IMR-90 (cell line): Measurements from ENCODE around the gene KRTAP10-11. TPM values are rescaled to one million over a fixed set of nuclear protein-coding genes. Genes with fewer than 3 reads are reported as not detected.
"Not testable (repeated sequence)": the region's sequence is repeated elsewhere in the genome, so short reads cannot be mapped to it uniquely, and the experiment has no call there.

Experiments
- ATAC-seq: fragments of 200-7000 bp; cut with Tn5 transposase; 2 replicates; pipeline ENCODE4 v1.9.1; 2020; ENCODE audit warnings: low read depth, mild to moderate bottlenecking, moderate library complexity
- BruUV-seq: library from RNA; stranded (reverse); fragments of 400-500 nt; replicated peaks from 2 replicates; lab custom pipeline; 2021; lab: Mats Ljungman, UMichigan
- CTCF ChIA-PET: fragments of 300-600 bp; formaldehyde crosslinking; extraction: SDS; loops from one replicate; lab custom pipeline; 2021; ENCODE audit warnings: antibody characterized with exemption; lab: Yijun Ruan, JAX
- POLR2A ChIA-PET: fragments of 300-600 bp; sonication (Branson Sonifier 250); formaldehyde crosslinking; loops from one replicate; lab custom pipeline; 2022; ENCODE audit warnings: antibody characterized with exemption; ENCODE audit not compliant: unreplicated experiment; lab: Charles Lee
- DNase-seq: peaks from one replicate; pipeline ENCODE4 v3.0.0; 2013
- H2AFZ ChIP-seq: replicated peaks from 2 replicates; pipeline ENCODE3; 2013; ENCODE audit warnings: low read length, mild to moderate bottlenecking; ENCODE audit not compliant: poor library complexity
- H2AK5ac ChIP-seq: 2 replicates; pipeline ENCODE4 v1.6.1; 2013; ENCODE audit warnings: low read depth, low read length, inconsistent platforms
- H2AK9ac ChIP-seq: replicated peaks from 2 replicates; pipeline ENCODE3; 2013; ENCODE audit warnings: mild to moderate bottlenecking, low read depth, low read length, moderate library complexity; ENCODE audit not compliant: poor library complexity
- H2BK120ac ChIP-seq: 2 replicates; pipeline ENCODE4 v1.6.1; 2013; ENCODE audit warnings: low read depth, low read length, inconsistent platforms
- H2BK15ac ChIP-seq: 3 replicates; pipeline ENCODE4 v1.6.1; 2013; ENCODE audit warnings: low read depth, low read length, inconsistent platforms
- H2BK20ac ChIP-seq: 2 replicates; pipeline ENCODE4 v1.6.1; 2013; ENCODE audit warnings: low read depth, mild to moderate bottlenecking, inconsistent platforms, low read length, moderate library complexity
- H2BK5ac ChIP-seq: 2 replicates; pipeline ENCODE4 v1.6.1; 2013; ENCODE audit warnings: mild to moderate bottlenecking, low read depth, low read length, inconsistent platforms; ENCODE audit not compliant: poor library complexity, severe bottlenecking
- H3K14ac ChIP-seq: replicated peaks from 2 replicates; pipeline ENCODE4 v1.6.1; 2013; ENCODE audit warnings: low read depth, low read length, inconsistent platforms
- H3K18ac ChIP-seq: 2 replicates; pipeline ENCODE4 v1.6.1; 2013; ENCODE audit warnings: low read depth, low read length, control low read depth
- H3K23ac ChIP-seq: 2 replicates; pipeline ENCODE4 v1.6.1; 2013; ENCODE audit warnings: low read depth, low read length, inconsistent platforms
- H3K27ac ChIP-seq: 2 replicates; pipeline ENCODE4 v1.5.1; 2013; ENCODE audit warnings: mild to moderate bottlenecking, control low read depth, low read length; ENCODE audit not compliant: insufficient read depth
- H3K27me3 ChIP-seq: 2 replicates; pipeline ENCODE4 v1.6.1; 2013; ENCODE audit warnings: low read length; ENCODE audit not compliant: control insufficient read depth, insufficient read depth
- H3K36me3 ChIP-seq: 2 replicates; pipeline ENCODE4 v1.6.1; 2013; ENCODE audit warnings: low read length, mixed read lengths; ENCODE audit not compliant: control insufficient read depth, insufficient read depth
- H3K4ac ChIP-seq: 2 replicates; pipeline ENCODE4 v1.6.1; 2013; ENCODE audit warnings: low read depth, low read length, inconsistent platforms
- H3K4me1 ChIP-seq: 2 replicates; pipeline ENCODE4 v1.6.1; 2013; ENCODE audit warnings: low read length, mixed read lengths; ENCODE audit not compliant: control insufficient read depth, insufficient read depth
- H3K4me2 ChIP-seq: 2 replicates; pipeline ENCODE4 v1.6.1; 2013; ENCODE audit warnings: low read depth, mild to moderate bottlenecking, control low read depth, low read length, moderate library complexity
- H3K4me3 ChIP-seq: 2 replicates; pipeline ENCODE4 v1.5.1; 2013; ENCODE audit warnings: low read depth, mild to moderate bottlenecking, control low read depth, low read length, moderate library complexity; ENCODE audit not compliant: insufficient read depth
- H3K56ac ChIP-seq: 2 replicates; pipeline ENCODE4 v1.6.1; 2013; ENCODE audit warnings: low read length, inconsistent platforms; ENCODE audit not compliant: insufficient read depth; ENCODE audit errors: extremely low read depth
- H3K79me1 ChIP-seq, 2 experiments: 2 replicates each; pipeline ENCODE4 v1.6.1; 2013; ENCODE audit warnings: low read length in 2 of 2, inconsistent platforms in 1 of 2, low read depth in 1 of 2
- H3K9ac ChIP-seq: 2 replicates; pipeline ENCODE4 v1.6.1; 2013; ENCODE audit warnings: low read depth, low read length, control low read depth
- H3K9me1 ChIP-seq: 2 replicates; pipeline ENCODE4 v1.6.1; 2013; ENCODE audit warnings: low read length, inconsistent platforms; ENCODE audit not compliant: insufficient read depth
- H3K9me3 ChIP-seq: 2 replicates; pipeline ENCODE4 v1.6.1; 2013; ENCODE audit warnings: low read length; ENCODE audit not compliant: control insufficient read depth, insufficient read depth
- H4K20me1 ChIP-seq: 2 replicates; pipeline ENCODE4 v1.6.1; 2013; ENCODE audit warnings: low read length, inconsistent platforms; ENCODE audit not compliant: insufficient read depth
- H4K5ac ChIP-seq: 2 replicates; pipeline ENCODE4 v1.6.1; 2013; ENCODE audit warnings: mild to moderate bottlenecking, low read depth, low read length, control low read depth
- H4K8ac ChIP-seq, 2 experiments: 2 replicates each; pipeline ENCODE4 v1.6.1; 2013; ENCODE audit warnings: low read depth in 2 of 2, low read length in 2 of 2, control low read depth in 1 of 2, inconsistent platforms in 1 of 2
- H4K91ac ChIP-seq: 2 replicates; pipeline ENCODE4 v1.6.1; 2013; ENCODE audit warnings: low read depth, low read length, inconsistent platforms; ENCODE audit not compliant: insufficient read depth
- WGBS, 2 experiments: methylation state at CpG; one replicate each; pipeline versions ENCODE4 v1.1.5 to v1.1.7; 2013; ENCODE audit warnings: missing lambda C conversion rate in 2 of 2; ENCODE audit not compliant: insufficient read length in 1 of 2; ENCODE audit errors: extremely low coverage in 2 of 2; 5-methylcytosine and 5-hydroxymethylcytosine counted together
- dilution Hi-C: fragments of 300-500 bp; cut with HindIII; formaldehyde crosslinking; loops from one replicate; pipeline ENCODE4 v1.14.3; 2018; ENCODE audit warnings: low sequenced_read_pairs; ENCODE audit not compliant: unreplicated experiment
- in situ Hi-C: fragments of 300-500 bp; cut with MboI; formaldehyde crosslinking; loops from 3 replicates; pipeline ENCODE4 v1.14.3; 2019; ENCODE audit warnings: low sequenced_read_pairs, inconsistent platforms, mixed read lengths
- intact Hi-C: fragments of 100-400 bp; cut with micrococcal nuclease; formaldehyde crosslinking; loops from 2 replicates; pipeline ENCODE4 v1.10.0; 2022
- polyA plus RNA-seq, 3 experiments: library from polyadenylated mRNA; depleted of rRNA; stranded (reverse); fragments of >200 nt; gene quantifications; 2 replicates each; pipeline ENCODE4 v1.2.3, GENCODE V29; 2012; ENCODE audit warnings: low replicate concordance in 1 of 3
- total RNA-seq: library from RNA; depleted of rRNA; stranded (reverse); fragments of >200 nt; gene quantifications from 2 replicates; pipeline ENCODE4 v1.2.3, GENCODE V29; 2012

The KRTAP10-11 gene
- total and polyA plus RNA-seq, 2 of the 4 experiments (the other 2 are of a cell fraction), result not detected

- intact Hi-C loops, result not testable (repeated sequence)
Observed at GRCh38 chr21:44600118-44600978, 45.9 kb upstream of the KRTAP10-11 start, which contains the start of gene KRTAP10-7. Gene KRTAP10-7 (plus strand): TSS chr21:44600597. CDS start chr21:44600622, 25 bp downstream.

GRCh38 chr21:44601091-44601490 lies 45.1 kb upstream of the KRTAP10-11 start:
- H3K9me3 ChIP-seq, H3K4me1 ChIP-seq, dilution Hi-C loops, ATAC-seq, H3K4ac ChIP-seq, H4K5ac ChIP-seq, H3K27ac ChIP-seq, H4K8ac ChIP-seq, H3K9me1 ChIP-seq, CTCF ChIA-PET, H3K4me2 ChIP-seq, in situ Hi-C loops, H3K56ac ChIP-seq, H3K36me3 ChIP-seq, H2AFZ ChIP-seq, BruUV-seq, H2BK20ac ChIP-seq, DNase-seq, H3K9ac ChIP-seq, H2BK15ac ChIP-seq, H4K20me1 ChIP-seq, H2BK5ac ChIP-seq, H3K18ac ChIP-seq, H2BK120ac ChIP-seq, H2AK9ac ChIP-seq, H3K4me3 ChIP-seq, H2AK5ac ChIP-seq, H4K91ac ChIP-seq, intact Hi-C loops, H3K23ac ChIP-seq, H3K14ac ChIP-seq, H3K79me1 ChIP-seq, POLR2A ChIA-PET, H3K27me3 ChIP-seq: not testable (repeated sequence)
- WGBS, 2 experiments, result no CpG with 5 or more reads among the region's 10 CpGs

More at GRCh38 chr21:44600118-44600978, 45.9 kb upstream of the KRTAP10-11 start, which contains the start of gene KRTAP10-7:
- H4K8ac ChIP-seq, H3K27ac ChIP-seq, H4K5ac ChIP-seq, H3K79me1 ChIP-seq, H2BK5ac ChIP-seq, H3K9me3 ChIP-seq, H3K4ac ChIP-seq, BruUV-seq, H2AFZ ChIP-seq, H2AK5ac ChIP-seq, DNase-seq, H3K4me2 ChIP-seq, dilution Hi-C loops, H3K36me3 ChIP-seq, H3K4me3 ChIP-seq, H3K56ac ChIP-seq, H2AK9ac ChIP-seq, H3K27me3 ChIP-seq, H3K9me1 ChIP-seq, H3K18ac ChIP-seq, H4K20me1 ChIP-seq, H3K4me1 ChIP-seq, POLR2A ChIA-PET, H3K14ac ChIP-seq, ATAC-seq, CTCF ChIA-PET, in situ Hi-C loops, H3K23ac ChIP-seq, H2BK15ac ChIP-seq, H2BK20ac ChIP-seq, H3K9ac ChIP-seq, H4K91ac ChIP-seq, H2BK120ac ChIP-seq: not testable (repeated sequence)
- 81% methylated on average over 3 of the region's 23 CpGs; no CpG with 5 or more reads in 1 of the 2 experiments for WGBS, 2 experiments
